HepG2 (cell line): ENCODE measurements around the gene AGAP3. TPM values are rescaled to one million over a fixed set of nuclear protein-coding genes. Genes with fewer than 3 reads are reported as not detected.
A peak's percentile ranks its signal among the peaks of the same experiment; 100 is the strongest.

ENCODE experiments used
- AHDC1 ChIP-seq: sonication (generic); formaldehyde crosslinking; IDR thresholded peaks from 2 replicates; pipeline ENCODE4 v1.5.1; 2020; ENCODE audit warnings: mild to moderate bottlenecking, missing genetic modification reagents, borderline replicate concordance
- ATF4 ChIP-seq, 2 experiments: fragments of 450-650 bp in 1 of 2; sonication (generic) in 1 of 2; formaldehyde crosslinking; IDR thresholded peaks; 2 replicates each; pipeline versions ENCODE4 v1.5.0 to v1.8.0; 2020 to 2022; ENCODE audit warnings: mild to moderate bottlenecking in 1 of 2, missing genetic modification reagents in 1 of 2
- CSRNP2 ChIP-seq: sonication (generic); formaldehyde crosslinking; conservative IDR thresholded peaks from 2 replicates; pipeline ENCODE4 v1.8.0; 2022; ENCODE audit warnings: low read depth, missing genetic modification reagents
- MED1 ChIP-seq: sonication (generic); formaldehyde crosslinking; IDR thresholded peaks from 2 replicates; pipeline ENCODE4 v1.4.0; 2020; ENCODE audit warnings: missing genetic modification reagents
- NFYC ChIP-seq: IDR thresholded peaks from 2 replicates; pipeline ENCODE4 v1.6.1; 2016; ENCODE audit warnings: missing genetic modification reagents, missing compliant biosample characterization
- PAF1 ChIP-seq: IDR thresholded peaks from 2 replicates; pipeline ENCODE4 v1.6.1; 2016; ENCODE audit warnings: missing genetic modification reagents, missing compliant biosample characterization
- RCOR2 ChIP-seq: IDR thresholded peaks from 2 replicates; pipeline ENCODE4 v1.6.1; 2016; ENCODE audit warnings: missing biosample characterization, missing genetic modification reagents
- SMYD3 ChIP-seq: sonication (generic); formaldehyde crosslinking; IDR thresholded peaks from 2 replicates; pipeline ENCODE4 v1.8.1; 2023; ENCODE audit warnings: mild to moderate bottlenecking, missing genetic modification reagents
- THAP11 ChIP-seq: IDR thresholded peaks from 2 replicates; pipeline ENCODE4 v1.6.1; 2016; ENCODE audit warnings: missing biosample characterization, missing genetic modification reagents
- XBP1 ChIP-seq: sonication (generic); formaldehyde crosslinking; IDR thresholded peaks from 2 replicates; pipeline ENCODE4 v1.5.0; 2020; ENCODE audit warnings: missing genetic modification reagents
- ZBTB42 ChIP-seq: sonication (generic); formaldehyde crosslinking; IDR thresholded peaks from 2 replicates; pipeline ENCODE4 v1.5.0; 2020; ENCODE audit warnings: mild to moderate bottlenecking, missing genetic modification reagents
- ZNF224 ChIP-seq: sonication (generic); formaldehyde crosslinking; IDR thresholded peaks from 2 replicates; pipeline ENCODE4 v1.5.0; 2020; ENCODE audit warnings: mild to moderate bottlenecking, missing genetic modification reagents
- ZNF30 ChIP-seq: sonication (generic); formaldehyde crosslinking; IDR thresholded peaks from 2 replicates; pipeline ENCODE4 v1.5.0; 2020; ENCODE audit warnings: mild to moderate bottlenecking, missing genetic modification reagents
- ZNF496 ChIP-seq: sonication (generic); formaldehyde crosslinking; IDR thresholded peaks from 2 replicates; pipeline ENCODE4 v1.8.1; 2023; ENCODE audit warnings: mild to moderate bottlenecking, moderate library complexity, missing genetic modification reagents; ENCODE audit not compliant: insufficient replicate concordance
- ZNF672 ChIP-seq: sonication (generic); formaldehyde crosslinking; IDR thresholded peaks from 2 replicates; pipeline ENCODE4 v1.8.1; 2022; ENCODE audit warnings: missing genetic modification reagents
- ZNF674 ChIP-seq: sonication (generic); formaldehyde crosslinking; IDR thresholded peaks from 2 replicates; pipeline ENCODE4 v1.5.0; 2020; ENCODE audit warnings: low read depth, mild to moderate bottlenecking, missing genetic modification reagents
- polyA plus RNA-seq, 8 experiments: library from polyadenylated mRNA; depleted of rRNA in 3 of 8; stranded (reverse) in 7 of 8; unstranded in 1 of 8; fragments of >200 nt; fragmentation: Illumina TruSeq in 4 of 8; extraction: Trizol in 4 of 8; gene quantifications; 2 replicates each; pipeline versions ENCODE4 v1.2.1 to v1.2.3, GENCODE V29; 2011 to 2016; ENCODE audit warnings: low read depth in 4 of 8, missing spikeins in 1 of 8, mixed read lengths in 1 of 8; ENCODE audit not compliant: insufficient read depth in 1 of 8
- total RNA-seq, 5 experiments: library from RNA; depleted of rRNA; stranded (reverse); fragments of >200 nt; fragmentation: Illumina TruSeq; extraction: Trizol; gene quantifications; 2 replicates each; pipeline ENCODE4 v1.2.3, GENCODE V29; 2016; ENCODE audit warnings: low read depth in 1 of 5
- TF ChIP-seq, protein P1 (sequence below): IDR thresholded peaks from 2 replicates; pipeline ENCODE4 v1.6.1; 2016; ENCODE audit warnings: control low read depth
- TF ChIP-seq, protein P2 (sequence below): sonication (generic); formaldehyde crosslinking; IDR thresholded peaks from 2 replicates; pipeline ENCODE4 v1.8.1; 2023; ENCODE audit warnings: mild to moderate bottlenecking, inconsistent platforms, moderate library complexity, missing genetic modification reagents, borderline replicate concordance

The AGAP3 gene
- total and polyA plus RNA-seq, 2 of the 13 experiments (the other 11 are each of a cell fraction or from before 2014, with no cell fraction given) = 31.3 to 61.4 TPM

GRCh38 chr7:151087245-151088018 is 1.2 kb downstream of the AGAP3 start (continued):
- TF ChIP-seq AHDC1 (CRISPR knock-in tag) (no peak), SMYD3 (CRISPR knock-in tag) (no peak), PAF1 (no peak), ZNF672 (no peak), ZNF674 (no peak), MED1 (no peak), RCOR2 (CRISPR knock-in tag) (no peak), ZBTB42 (CRISPR knock-in tag) (no peak), ATF4 (CRISPR knock-in tag; IDR thresholded peaks at IDR 0.05) (no peak), THAP11 (peak; percentile 58), NFYC (CRISPR knock-in tag) (no peak), CSRNP2 (CRISPR knock-in tag) (no peak), ZNF30 (CRISPR knock-in tag) (no peak), ZNF496 (no peak), XBP1 (CRISPR knock-in tag) (no peak), ZNF224 (CRISPR knock-in tag) (no peak)
- TF ChIP-seq, protein P1, sequence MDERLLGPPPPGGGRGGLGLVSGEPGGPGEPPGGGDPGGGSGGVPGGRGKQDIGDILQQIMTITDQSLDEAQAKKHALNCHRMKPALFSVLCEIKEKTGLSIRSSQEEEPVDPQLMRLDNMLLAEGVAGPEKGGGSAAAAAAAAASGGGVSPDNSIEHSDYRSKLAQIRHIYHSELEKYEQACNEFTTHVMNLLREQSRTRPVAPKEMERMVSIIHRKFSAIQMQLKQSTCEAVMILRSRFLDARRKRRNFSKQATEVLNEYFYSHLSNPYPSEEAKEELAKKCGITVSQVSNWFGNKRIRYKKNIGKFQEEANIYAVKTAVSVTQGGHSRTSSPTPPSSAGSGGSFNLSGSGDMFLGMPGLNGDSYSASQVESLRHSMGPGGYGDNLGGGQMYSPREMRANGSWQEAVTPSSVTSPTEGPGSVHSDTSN (CRISPR knock-in tag) = no peak
- TF ChIP-seq, protein P2, sequence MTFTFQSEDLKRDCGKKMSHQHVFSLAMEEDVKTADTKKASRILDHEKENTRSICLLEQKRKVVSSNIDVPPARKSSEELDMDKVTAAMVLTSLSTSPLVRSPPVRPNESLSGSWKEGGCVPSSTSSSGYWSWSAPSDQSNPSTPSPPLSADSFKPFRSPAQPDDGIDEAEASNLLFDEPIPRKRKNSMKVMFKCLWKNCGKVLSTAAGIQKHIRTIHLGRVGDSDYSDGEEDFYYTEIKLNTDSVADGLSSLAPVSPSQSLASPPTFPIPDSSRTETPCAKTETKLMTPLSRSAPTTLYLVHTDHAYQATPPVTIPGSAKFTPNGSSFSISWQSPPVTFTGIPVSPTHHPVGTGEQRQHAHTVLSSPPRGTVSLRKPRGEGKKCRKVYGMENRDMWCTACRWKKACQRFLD (CRISPR knock-in tag) = no peak
